Loucy (cell line): ENCODE data around the gene SHROOM2.

ENCODE experiments used
- CTCF ChIP-seq: fragments of 200-600 bp; sonication (generic); conservative IDR thresholded peaks from 2 replicates; pipeline ENCODE4 v1.5.1; 2014; ENCODE audit warnings: mild to moderate bottlenecking, antibody characterized with exemption, low read length
- EZH2phosphoT487 ChIP-seq: fragments of 200-600 bp; IDR thresholded peaks from 2 replicates; pipeline ENCODE4 v1.6.1; 2018; ENCODE audit warnings: antibody characterized with exemption, mild to moderate bottlenecking, moderate library complexity, borderline replicate concordance

- TF ChIP-seq CTCF = no peak
- TF ChIP-seq EZH2phosphoT487 = no peak
Measured at GRCh38 chrX:9746148-9746888, 39.9 kb upstream of the SHROOM2 start.
